ENCODE data around the gene ERG. TPM values are rescaled to one million over a fixed set of nuclear protein-coding genes. Genes with fewer than 3 reads are reported as not detected.

The ERG gene
- total RNA-seq, 3 donors from 2014 or later (not counting 1 experiment from before 2014, with no cell fraction given): 0.36 to 0.58 TPM; not detected in 1

GRCh38 chr21:38467374-38467773 lies 30.9 kb downstream of the ERG start:
- Histone ChIP-seq H3K27ac (ENCODE audit: low read length) (no peak overlapping the region), H3K27me3 (ENCODE audit: control insufficient read depth, insufficient read depth, low read length) (no peaks in the 10 kb centered on the region), H3K36me3 (ENCODE audit: control insufficient read depth, insufficient read depth, low read length) (no peaks in the 10 kb centered on the region), H3K4me1 (ENCODE audit: control insufficient read depth, insufficient read depth, low read length) (no peaks in the 10 kb centered on the region), H3K9me3 (ENCODE audit: control insufficient read depth, insufficient read depth, low read length) (no peaks in the 10 kb centered on the region), H3K4me3 (ENCODE audit: low read length) (no peak overlapping the region)
- ATAC-seq (peak in 1 of 3 donors; percentile 52), DNase-seq (no peak)
- Mint-ChIP-seq H3K9me3 (no peaks in the 10 kb centered on the region), H3K36me3 (no peaks in the 10 kb centered on the region), H3K27me3 (ENCODE audit: low read depth in 2 of 2) (peaks cover 15 to 32% of the 10 kb centered on the region in 2 donors), H3K27ac (no peak overlapping the region), H3K4me3 (no peak overlapping the region), H3K4me1 (peaks cover 0 to 5% of the 10 kb centered on the region in 2 donors)
- TF ChIP-seq CTCF (IDR thresholded peaks at IDR 0.05): no peak
- 10% methylated on average over 4 of the region's 4 CpGs for WGBS (ENCODE audit: insufficient coverage)
- intact Hi-C loops (cut with micrococcal nuclease): no loop called here

- no peak for TF ChIP-seq CTCF (IDR thresholded peaks at IDR 0.05)
- H3K9me3 Mint-ChIP-seq: no peaks in the 10 kb centered on the region
- 81% methylated on average over 6 of the region's 6 CpGs for WGBS (ENCODE audit: insufficient coverage)
- Histone ChIP-seq H3K4me3 (ENCODE audit: low read length) (no peak overlapping the region), H3K27me3 (ENCODE audit: control insufficient read depth, insufficient read depth, low read length) (no peaks in the 10 kb centered on the region), H3K9me3 (ENCODE audit: control insufficient read depth, insufficient read depth, low read length) (no peaks in the 10 kb centered on the region), H3K36me3 (ENCODE audit: control insufficient read depth, insufficient read depth, low read length) (no peaks in the 10 kb centered on the region), H3K4me1 (ENCODE audit: control insufficient read depth, insufficient read depth, low read length) (no peaks in the 10 kb centered on the region), H3K27ac (ENCODE audit: low read length) (no peak overlapping the region)
- H3K27ac Mint-ChIP-seq: no peak overlapping the region
- H3K4me1 Mint-ChIP-seq: no peaks in the 10 kb centered on the region
- no peaks in the 10 kb centered on the region for H3K36me3 Mint-ChIP-seq
- no peak overlapping the region for H3K4me3 Mint-ChIP-seq
- ATAC-seq (no peak), DNase-seq (no peak)
- intact Hi-C loops (cut with micrococcal nuclease): no loop called here
- peaks cover 8 to 14% of the 10 kb centered on the region in 2 donors for H3K27me3 Mint-ChIP-seq (ENCODE audit: low read depth in 2 of 2)
Measured at GRCh38 chr21:38460171-38460742, 38.0 kb downstream of the ERG start.

- Mint-ChIP-seq H3K27ac (no peak overlapping the region), H3K27me3 (ENCODE audit: low read depth in 2 of 2) (peaks cover 0 to 9% of the 10 kb centered on the region in 2 donors)
- intact Hi-C loops (cut with micrococcal nuclease): no loop called here
Measured at GRCh38 chr21:38459490-38459889, 38.8 kb downstream of the ERG start.

More at GRCh38 chr21:38459490-38459889, 38.8 kb downstream of the ERG start:
- Histone ChIP-seq H3K36me3 (ENCODE audit: control insufficient read depth, insufficient read depth, low read length) (no peaks in the 10 kb centered on the region), H3K27ac (ENCODE audit: low read length) (no peak overlapping the region), H3K4me3 (ENCODE audit: low read length) (no peak overlapping the region), H3K9me3 (ENCODE audit: control insufficient read depth, insufficient read depth, low read length) (no peaks in the 10 kb centered on the region), H3K4me1 (ENCODE audit: control insufficient read depth, insufficient read depth, low read length) (no peaks in the 10 kb centered on the region), H3K27me3 (ENCODE audit: control insufficient read depth, insufficient read depth, low read length) (no peaks in the 10 kb centered on the region)
- ATAC-seq (no peak), DNase-seq (no peak)
- 100% methylated on average over 1 of the region's 1 CpG for WGBS (ENCODE audit: insufficient coverage)
- H3K4me3 Mint-ChIP-seq: no peak overlapping the region
- H3K36me3 Mint-ChIP-seq: no peaks in the 10 kb centered on the region
- no peaks in the 10 kb centered on the region for H3K4me1 Mint-ChIP-seq
- H3K9me3 Mint-ChIP-seq: no peaks in the 10 kb centered on the region
- no peak for TF ChIP-seq CTCF (IDR thresholded peaks at IDR 0.05)

Data from natural killer cell (primary cell).